SK-N-MC (cell line): Measurements from ENCODE around the gene HYKK.

Source experiments
- EZH2 ChIP-seq: fragments of 200-600 bp; sonication (generic); IDR thresholded peaks from one replicate; pipeline ENCODE4 v1.6.1; 2017; ENCODE audit warnings: antibody characterized with exemption
- FOXP2 ChIP-seq: optimal IDR thresholded peaks from 2 replicates; pipeline ENCODE3; 2011; ENCODE audit warnings: mild to moderate bottlenecking, moderate library complexity; ENCODE audit not compliant: insufficient read depth; ENCODE audit errors: extremely low read length, control extremely low read depth
- POLR2AphosphoS5 ChIP-seq: IDR thresholded peaks from 2 replicates; pipeline ENCODE4 v1.6.1; 2012; ENCODE audit warnings: mild to moderate bottlenecking, low read depth, low read length, borderline replicate concordance

- TF ChIP-seq EZH2 (no peak), POLR2AphosphoS5 (no peak), FOXP2 (no peak)
Measured at GRCh38 chr15:78540871-78541743, 33.7 kb downstream of the HYKK start.
